PC-9 (cell line): Measurements from ENCODE around the gene MCM8.

ENCODE experiments used
- EZH2 ChIP-seq: fragments of 200-600 bp; sonication (generic); IDR thresholded peaks from 2 replicates; pipeline ENCODE4 v1.8.0; 2017; ENCODE audit warnings: antibody characterized with exemption, low read depth
- TF ChIP-seq, protein P1 (sequence below): fragments of 200-600 bp; sonication (generic); conservative IDR thresholded peaks from 2 replicates; pipeline ENCODE4 v1.6.1; 2017; ENCODE audit warnings: mixed run types, antibody characterized with exemption, mild to moderate bottlenecking, moderate library complexity

GRCh38 chr20:6034134-6034969 is 83.9 kb downstream of the MCM8 start:
- TF ChIP-seq, protein P1, sequence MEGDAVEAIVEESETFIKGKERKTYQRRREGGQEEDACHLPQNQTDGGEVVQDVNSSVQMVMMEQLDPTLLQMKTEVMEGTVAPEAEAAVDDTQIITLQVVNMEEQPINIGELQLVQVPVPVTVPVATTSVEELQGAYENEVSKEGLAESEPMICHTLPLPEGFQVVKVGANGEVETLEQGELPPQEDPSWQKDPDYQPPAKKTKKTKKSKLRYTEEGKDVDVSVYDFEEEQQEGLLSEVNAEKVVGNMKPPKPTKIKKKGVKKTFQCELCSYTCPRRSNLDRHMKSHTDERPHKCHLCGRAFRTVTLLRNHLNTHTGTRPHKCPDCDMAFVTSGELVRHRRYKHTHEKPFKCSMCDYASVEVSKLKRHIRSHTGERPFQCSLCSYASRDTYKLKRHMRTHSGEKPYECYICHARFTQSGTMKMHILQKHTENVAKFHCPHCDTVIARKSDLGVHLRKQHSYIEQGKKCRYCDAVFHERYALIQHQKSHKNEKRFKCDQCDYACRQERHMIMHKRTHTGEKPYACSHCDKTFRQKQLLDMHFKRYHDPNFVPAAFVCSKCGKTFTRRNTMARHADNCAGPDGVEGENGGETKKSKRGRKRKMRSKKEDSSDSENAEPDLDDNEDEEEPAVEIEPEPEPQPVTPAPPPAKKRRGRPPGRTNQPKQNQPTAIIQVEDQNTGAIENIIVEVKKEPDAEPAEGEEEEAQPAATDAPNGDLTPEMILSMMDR: no peak
- TF ChIP-seq EZH2: no peak
